HepG2 (cell line): ENCODE data around the gene MAN2B2. TPM values are rescaled to one million over a fixed set of nuclear protein-coding genes. Genes with fewer than 3 reads are reported as not detected.
A peak's percentile ranks its signal among the peaks of the same experiment; 100 is the strongest.

Experiments
- BRD4 ChIP-seq: sonication (generic); formaldehyde crosslinking; IDR thresholded peaks from 2 replicates; pipeline ENCODE4 v1.4.0; 2020; ENCODE audit warnings: missing genetic modification reagents
- FOSL2 ChIP-seq: sonication (generic); formaldehyde crosslinking; IDR thresholded peaks from 2 replicates; pipeline ENCODE4 v1.4.0; 2020; ENCODE audit warnings: missing genetic modification reagents
- FOXK1 ChIP-seq: sonication (generic); formaldehyde crosslinking; IDR thresholded peaks from 2 replicates; pipeline ENCODE4 v1.4.0; 2020; ENCODE audit warnings: low read depth, missing genetic modification reagents, borderline replicate concordance
- GFI1 ChIP-seq: sonication (generic); formaldehyde crosslinking; IDR thresholded peaks from 2 replicates; pipeline ENCODE4 v1.5.0; 2020; ENCODE audit warnings: missing genetic modification reagents, mild to moderate bottlenecking, borderline replicate concordance
- HCFC1 ChIP-seq: fragments of 150-350 bp; IDR thresholded peaks from 2 replicates; pipeline ENCODE4 v1.6.1; 2014; ENCODE audit warnings: low read depth, low read length
- KLF13 ChIP-seq: sonication (generic); formaldehyde crosslinking; IDR thresholded peaks from 2 replicates; pipeline ENCODE4 v1.4.0; 2020; ENCODE audit warnings: mild to moderate bottlenecking, missing genetic modification reagents
- MTF2 ChIP-seq: sonication (generic); formaldehyde crosslinking; IDR thresholded peaks from 2 replicates; pipeline ENCODE4 v1.5.0; 2020; ENCODE audit warnings: missing genetic modification reagents, borderline replicate concordance
- PAX8 ChIP-seq: sonication (generic); formaldehyde crosslinking; IDR thresholded peaks from 2 replicates; pipeline ENCODE4 v1.8.0; 2022; ENCODE audit warnings: mild to moderate bottlenecking, missing genetic modification reagents, borderline replicate concordance
- POLR2A ChIP-seq, 2 experiments: IDR thresholded peaks; 2 replicates each; pipeline ENCODE4 v1.6.1; 2011; ENCODE audit warnings: low read depth in 2 of 2, low read length in 2 of 2, mild to moderate bottlenecking in 1 of 2, moderate library complexity in 1 of 2; ENCODE audit not compliant: insufficient read depth in 1 of 2
- SRY ChIP-seq: sonication (generic); formaldehyde crosslinking; IDR thresholded peaks from 2 replicates; pipeline ENCODE4 v1.8.0; 2022; ENCODE audit warnings: mild to moderate bottlenecking, missing genetic modification reagents
- ZBTB3 ChIP-seq: sonication (generic); formaldehyde crosslinking; IDR thresholded peaks from 2 replicates; pipeline ENCODE4 v1.4.0; 2020; ENCODE audit warnings: low read depth, mild to moderate bottlenecking, moderate library complexity, missing genetic modification reagents, borderline replicate concordance
- ZFP82 ChIP-seq: sonication (generic); formaldehyde crosslinking; IDR thresholded peaks from 2 replicates; pipeline ENCODE4 v1.5.1; 2020; ENCODE audit warnings: mild to moderate bottlenecking, missing genetic modification reagents, borderline replicate concordance
- ZFY ChIP-seq: sonication (generic); formaldehyde crosslinking; IDR thresholded peaks from 2 replicates; pipeline ENCODE4 v1.4.0; 2020; ENCODE audit warnings: missing genetic modification reagents
- ZMYM4 ChIP-seq: sonication (generic); formaldehyde crosslinking; IDR thresholded peaks from 2 replicates; pipeline ENCODE4 v1.8.1; 2023; ENCODE audit warnings: mild to moderate bottlenecking, missing genetic modification reagents
- ZNF350 ChIP-seq: sonication (generic); formaldehyde crosslinking; IDR thresholded peaks from 2 replicates; pipeline ENCODE4 v1.4.0; 2020; ENCODE audit warnings: mild to moderate bottlenecking, low read depth, missing genetic modification reagents, borderline replicate concordance
- ZNF501 ChIP-seq: sonication (generic); formaldehyde crosslinking; IDR thresholded peaks from 2 replicates; pipeline ENCODE4 v1.5.1; 2020; ENCODE audit warnings: mild to moderate bottlenecking, moderate library complexity, missing genetic modification reagents
- ZNF761 ChIP-seq: sonication (generic); formaldehyde crosslinking; conservative IDR thresholded peaks from 2 replicates; pipeline ENCODE4 v1.4.0; 2020; ENCODE audit warnings: mild to moderate bottlenecking, missing genetic modification reagents
- polyA plus RNA-seq, 8 experiments: library from polyadenylated mRNA; depleted of rRNA in 3 of 8; stranded (reverse) in 7 of 8; unstranded in 1 of 8; fragments of >200 nt; fragmentation: Illumina TruSeq in 4 of 8; extraction: Trizol in 4 of 8; gene quantifications; 2 replicates each; pipeline versions ENCODE4 v1.2.1 to v1.2.3, GENCODE V29; 2011 to 2016; ENCODE audit warnings: low read depth in 4 of 8, missing spikeins in 1 of 8, mixed read lengths in 1 of 8; ENCODE audit not compliant: insufficient read depth in 1 of 8
- total RNA-seq, 5 experiments: library from RNA; depleted of rRNA; stranded (reverse); fragments of >200 nt; fragmentation: Illumina TruSeq; extraction: Trizol; gene quantifications; 2 replicates each; pipeline ENCODE4 v1.2.3, GENCODE V29; 2016; ENCODE audit warnings: low read depth in 1 of 5
- TF ChIP-seq, protein P1 (sequence below): fragments of 450-650 bp; IDR thresholded peaks from 2 replicates; pipeline ENCODE4 v1.6.1; 2017; ENCODE audit warnings: mild to moderate bottlenecking
- TF ChIP-seq, protein P2 (sequence below): sonication (generic); formaldehyde crosslinking; IDR thresholded peaks from 2 replicates; pipeline ENCODE4 v1.4.0; 2020; ENCODE audit warnings: low read depth, mild to moderate bottlenecking, missing genetic modification reagents
- TF ChIP-seq, protein P3 (sequence below): sonication (generic); formaldehyde crosslinking; IDR thresholded peaks from 2 replicates; pipeline ENCODE4 v1.5.1; 2020; ENCODE audit warnings: mild to moderate bottlenecking, missing genetic modification reagents, borderline replicate concordance
- TF ChIP-seq, protein P4 (sequence below): sonication (generic); formaldehyde crosslinking; IDR thresholded peaks from 2 replicates; pipeline ENCODE4 v1.4.0; 2020; ENCODE audit warnings: mild to moderate bottlenecking, missing genetic modification reagents
- TF ChIP-seq, protein P5 (sequence below): sonication (generic); formaldehyde crosslinking; IDR thresholded peaks from 2 replicates; pipeline ENCODE4 v1.8.1; 2023; ENCODE audit warnings: mild to moderate bottlenecking, missing genetic modification reagents

The MAN2B2 gene
- total and polyA plus RNA-seq, 2 of the 13 experiments (the other 11 are each of a cell fraction or from before 2014, with no cell fraction given) = 4.8 to 5.4 TPM

DNA sequence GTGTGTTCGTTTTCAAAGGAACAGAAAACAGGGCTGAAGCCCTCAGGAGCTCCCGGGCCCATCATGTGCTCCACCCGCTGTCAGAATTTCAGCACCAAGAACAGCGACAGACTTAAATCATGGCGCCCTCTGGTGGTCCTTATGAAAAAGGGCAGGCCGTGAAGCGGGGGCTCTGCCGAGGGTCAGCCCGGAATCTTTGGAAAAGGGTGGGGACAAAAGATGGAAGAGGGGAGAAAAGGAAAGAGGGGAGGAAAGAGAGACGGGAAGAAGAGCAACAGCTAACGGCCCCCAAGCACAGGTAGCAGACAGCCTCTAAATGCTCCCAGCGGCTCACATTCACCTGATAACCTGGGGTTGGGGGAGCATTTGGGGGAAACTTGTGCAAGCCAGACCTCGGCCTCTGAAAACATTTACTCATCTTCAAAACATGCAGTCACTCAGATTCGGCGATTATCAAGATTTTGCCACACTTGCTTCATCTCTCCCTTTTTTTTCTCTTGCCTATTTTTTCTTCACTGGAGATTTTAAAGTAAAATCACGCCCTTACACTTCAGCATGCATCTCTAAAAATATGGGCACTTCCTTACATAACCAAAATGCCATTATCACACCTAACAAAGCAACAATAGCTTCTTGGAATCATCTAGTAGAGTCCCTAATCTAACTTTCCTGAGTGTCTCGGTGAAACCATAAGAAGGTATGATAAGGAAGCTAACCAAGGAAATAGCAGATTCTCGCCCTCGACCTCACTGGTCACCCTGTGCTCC, 28.1 kb upstream of the MAN2B2 start (continued):
- TF ChIP-seq ZFY (CRISPR knock-in tag) (peak; percentile 52), ZFP82 (CRISPR knock-in tag) (no peak), BRD4 (CRISPR knock-in tag) (no peak), FOXK1 (peak; percentile 64; the same call in 1 of the 2 replicates), KLF13 (CRISPR knock-in tag) (no peak), GFI1 (CRISPR knock-in tag) (0 out of 2 replicates have a peak, but pooled peaks have one; percentile 35), SRY (CRISPR knock-in tag) (peak; percentile 96), MTF2 (no peak), ZBTB3 (CRISPR knock-in tag) (no peak), PAX8 (CRISPR knock-in tag) (no peak), ZNF350 (CRISPR knock-in tag) (no peak), ZMYM4 (CRISPR knock-in tag) (peak; percentile 60), ZNF761 (CRISPR knock-in tag) (no peak), POLR2A (IDR thresholded peaks at IDR 0.05; ENCODE audit: insufficient read depth in 1 of 2, low read depth in 2 of 2, low read length in 2 of 2) (no peak), HCFC1 (no peak), ZNF501 (CRISPR knock-in tag) (peak; percentile 49; the same call in 1 of the 2 replicates), FOSL2 (CRISPR knock-in tag) (peak; percentile 63)
- TF ChIP-seq, protein P1, sequence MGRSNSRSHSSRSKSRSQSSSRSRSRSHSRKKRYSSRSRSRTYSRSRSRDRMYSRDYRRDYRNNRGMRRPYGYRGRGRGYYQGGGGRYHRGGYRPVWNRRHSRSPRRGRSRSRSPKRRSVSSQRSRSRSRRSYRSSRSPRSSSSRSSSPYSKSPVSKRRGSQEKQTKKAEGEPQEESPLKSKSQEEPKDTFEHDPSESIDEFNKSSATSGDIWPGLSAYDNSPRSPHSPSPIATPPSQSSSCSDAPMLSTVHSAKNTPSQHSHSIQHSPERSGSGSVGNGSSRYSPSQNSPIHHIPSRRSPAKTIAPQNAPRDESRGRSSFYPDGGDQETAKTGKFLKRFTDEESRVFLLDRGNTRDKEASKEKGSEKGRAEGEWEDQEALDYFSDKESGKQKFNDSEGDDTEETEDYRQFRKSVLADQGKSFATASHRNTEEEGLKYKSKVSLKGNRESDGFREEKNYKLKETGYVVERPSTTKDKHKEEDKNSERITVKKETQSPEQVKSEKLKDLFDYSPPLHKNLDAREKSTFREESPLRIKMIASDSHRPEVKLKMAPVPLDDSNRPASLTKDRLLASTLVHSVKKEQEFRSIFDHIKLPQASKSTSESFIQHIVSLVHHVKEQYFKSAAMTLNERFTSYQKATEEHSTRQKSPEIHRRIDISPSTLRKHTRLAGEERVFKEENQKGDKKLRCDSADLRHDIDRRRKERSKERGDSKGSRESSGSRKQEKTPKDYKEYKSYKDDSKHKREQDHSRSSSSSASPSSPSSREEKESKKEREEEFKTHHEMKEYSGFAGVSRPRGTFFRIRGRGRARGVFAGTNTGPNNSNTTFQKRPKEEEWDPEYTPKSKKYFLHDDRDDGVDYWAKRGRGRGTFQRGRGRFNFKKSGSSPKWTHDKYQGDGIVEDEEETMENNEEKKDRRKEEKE = no peak
- TF ChIP-seq, protein P2, sequence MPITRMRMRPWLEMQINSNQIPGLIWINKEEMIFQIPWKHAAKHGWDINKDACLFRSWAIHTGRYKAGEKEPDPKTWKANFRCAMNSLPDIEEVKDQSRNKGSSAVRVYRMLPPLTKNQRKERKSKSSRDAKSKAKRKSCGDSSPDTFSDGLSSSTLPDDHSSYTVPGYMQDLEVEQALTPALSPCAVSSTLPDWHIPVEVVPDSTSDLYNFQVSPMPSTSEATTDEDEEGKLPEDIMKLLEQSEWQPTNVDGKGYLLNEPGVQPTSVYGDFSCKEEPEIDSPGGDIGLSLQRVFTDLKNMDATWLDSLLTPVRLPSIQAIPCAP (CRISPR knock-in tag) = no peak
- TF ChIP-seq, protein P3, sequence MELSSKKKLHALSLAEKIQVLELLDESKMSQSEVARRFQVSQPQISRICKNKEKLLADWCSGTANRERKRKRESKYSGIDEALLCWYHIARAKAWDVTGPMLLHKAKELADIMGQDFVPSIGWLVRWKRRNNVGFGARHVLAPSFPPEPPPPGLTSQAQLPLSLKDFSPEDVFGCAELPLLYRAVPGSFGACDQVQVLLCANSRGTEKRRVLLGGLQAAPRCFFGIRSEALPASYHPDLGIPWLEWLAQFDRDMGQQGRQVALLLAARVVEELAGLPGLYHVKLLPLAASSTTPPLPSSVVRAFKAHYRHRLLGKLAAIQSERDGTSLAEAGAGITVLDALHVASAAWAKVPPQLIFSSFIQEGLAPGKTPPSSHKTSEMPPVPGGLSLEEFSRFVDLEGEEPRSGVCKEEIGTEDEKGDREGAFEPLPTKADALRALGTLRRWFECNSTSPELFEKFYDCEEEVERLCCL = peak; percentile 38; the same call in 1 of the 2 replicates
- TF ChIP-seq, protein P4, sequence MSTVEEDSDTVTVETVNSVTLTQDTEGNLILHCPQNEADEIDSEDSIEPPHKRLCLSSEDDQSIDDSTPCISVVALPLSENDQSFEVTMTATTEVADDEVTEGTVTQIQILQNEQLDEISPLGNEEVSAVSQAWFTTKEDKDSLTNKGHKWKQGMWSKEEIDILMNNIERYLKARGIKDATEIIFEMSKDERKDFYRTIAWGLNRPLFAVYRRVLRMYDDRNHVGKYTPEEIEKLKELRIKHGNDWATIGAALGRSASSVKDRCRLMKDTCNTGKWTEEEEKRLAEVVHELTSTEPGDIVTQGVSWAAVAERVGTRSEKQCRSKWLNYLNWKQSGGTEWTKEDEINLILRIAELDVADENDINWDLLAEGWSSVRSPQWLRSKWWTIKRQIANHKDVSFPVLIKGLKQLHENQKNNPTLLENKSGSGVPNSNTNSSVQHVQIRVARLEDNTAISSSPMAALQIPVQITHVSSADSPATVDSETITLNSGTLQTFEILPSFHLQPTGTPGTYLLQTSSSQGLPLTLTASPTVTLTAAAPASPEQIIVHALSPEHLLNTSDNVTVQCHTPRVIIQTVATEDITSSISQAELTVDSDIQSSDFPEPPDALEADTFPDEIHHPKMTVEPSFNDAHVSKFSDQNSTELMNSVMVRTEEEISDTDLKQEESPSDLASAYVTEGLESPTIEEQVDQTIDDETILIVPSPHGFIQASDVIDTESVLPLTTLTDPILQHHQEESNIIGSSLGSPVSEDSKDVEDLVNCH (CRISPR knock-in tag) = no peak
- TF ChIP-seq, protein P5, sequence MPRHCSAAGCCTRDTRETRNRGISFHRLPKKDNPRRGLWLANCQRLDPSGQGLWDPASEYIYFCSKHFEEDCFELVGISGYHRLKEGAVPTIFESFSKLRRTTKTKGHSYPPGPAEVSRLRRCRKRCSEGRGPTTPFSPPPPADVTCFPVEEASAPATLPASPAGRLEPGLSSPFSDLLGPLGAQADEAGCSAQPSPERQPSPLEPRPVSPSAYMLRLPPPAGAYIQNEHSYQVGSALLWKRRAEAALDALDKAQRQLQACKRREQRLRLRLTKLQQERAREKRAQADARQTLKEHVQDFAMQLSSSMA (CRISPR knock-in tag) = no peak
